Progenitor cell of endocrine pancreas (in vitro differentiated cells): ENCODE data around the gene MCM6. TPM values are rescaled to one million over a fixed set of nuclear protein-coding genes. Genes with fewer than 3 reads are reported as not detected.

Experiments
- DNase-seq: peaks from one replicate; pipeline ENCODE4 v3.0.0; 2021; ENCODE audit warnings: low spot score; ENCODE audit not compliant: unreplicated experiment
- H3K27ac Mint-ChIP-seq: 2 replicates; pipeline ENCODE4 v1.8.0; 2021; ENCODE audit warnings: mild to moderate bottlenecking, moderate library complexity, mixed read lengths
- H3K27me3 Mint-ChIP-seq: 2 replicates; pipeline ENCODE4 v1.8.0; 2021; ENCODE audit warnings: mixed read lengths
- H3K36me3 Mint-ChIP-seq: 2 replicates; pipeline ENCODE4 v1.8.0; 2022; ENCODE audit warnings: mixed read lengths; ENCODE audit not compliant: insufficient read depth
- H3K4me1 Mint-ChIP-seq: 2 replicates; pipeline ENCODE4 v1.8.0; 2021; ENCODE audit warnings: low read depth, mixed read lengths
- H3K4me3 Mint-ChIP-seq: 2 replicates; pipeline ENCODE4 v1.8.0; 2021; ENCODE audit warnings: low read depth, mild to moderate bottlenecking, moderate library complexity, mixed read lengths
- H3K9me3 Mint-ChIP-seq: 2 replicates; pipeline ENCODE4 v1.8.0; 2021; ENCODE audit warnings: low read depth, mixed read lengths
- CTCF ChIP-seq: fragments of 200-600 bp; sonication (generic); IDR thresholded peaks from one replicate; pipeline ENCODE4 v1.5.0; 2021; ENCODE audit warnings: antibody characterized with exemption, mild to moderate bottlenecking; ENCODE audit not compliant: unreplicated experiment
- total RNA-seq: library from RNA; stranded (reverse); gene quantifications from 2 replicates; pipeline ENCODE4 v1.2.1, GENCODE V29; 2021

The MCM6 gene
- total RNA-seq, 1 donor from 2014 or later: 51.9 TPM

- Mint-ChIP-seq H3K9me3 (peaks cover 8% of the 10 kb centered on the region), H3K4me3 (no peak overlapping the region), H3K27ac (no peak overlapping the region), H3K36me3 (no peaks in the 10 kb centered on the region), H3K27me3 (peaks cover 4% of the 10 kb centered on the region), H3K4me1 (no peaks in the 10 kb centered on the region)
- DNase-seq: no peak
- TF ChIP-seq CTCF: no peak
Observed at GRCh38 chr2:135822855-135823254, 53.4 kb downstream of the MCM6 start.

GRCh38 chr2:135821190-135821589 is 55.1 kb downstream of the MCM6 start:
- no peak overlapping the region for H3K4me3 Mint-ChIP-seq
- H3K27ac Mint-ChIP-seq: no peak overlapping the region
- no peak for DNase-seq
- peaks cover 8% of the 10 kb centered on the region for H3K9me3 Mint-ChIP-seq
- no peaks in the 10 kb centered on the region for H3K36me3 Mint-ChIP-seq
- H3K4me1 Mint-ChIP-seq: no peaks in the 10 kb centered on the region
- no peak for TF ChIP-seq CTCF
- peaks cover 4% of the 10 kb centered on the region for H3K27me3 Mint-ChIP-seq

- H3K27ac Mint-ChIP-seq: no peak overlapping the region
- no peaks in the 10 kb centered on the region for H3K4me1 Mint-ChIP-seq
- no peak for DNase-seq
- H3K9me3 Mint-ChIP-seq: peaks cover 8% of the 10 kb centered on the region
- no peak for TF ChIP-seq CTCF
- H3K27me3 Mint-ChIP-seq: peaks cover 4% of the 10 kb centered on the region
- no peak overlapping the region for H3K4me3 Mint-ChIP-seq
- no peaks in the 10 kb centered on the region for H3K36me3 Mint-ChIP-seq
Observed at GRCh38 chr2:135820003-135820618, 56.1 kb downstream of the MCM6 start.

- peaks cover 7% of the 10 kb centered on the region for H3K27me3 Mint-ChIP-seq
- H3K9me3 Mint-ChIP-seq: peaks cover 8% of the 10 kb centered on the region
- no peak overlapping the region for H3K4me3 Mint-ChIP-seq
- H3K36me3 Mint-ChIP-seq: no peaks in the 10 kb centered on the region
- no peaks in the 10 kb centered on the region for H3K4me1 Mint-ChIP-seq
- peak; percentile 17 for TF ChIP-seq CTCF
- no peak overlapping the region for H3K27ac Mint-ChIP-seq
- DNase-seq: no peak
Observed at GRCh38 chr2:135818937-135819610, 57.2 kb downstream of the MCM6 start.

- no peak for TF ChIP-seq CTCF
- Mint-ChIP-seq H3K27me3 (peaks cover 7% of the 10 kb centered on the region), H3K4me1 (no peaks in the 10 kb centered on the region), H3K9me3 (peaks cover 3% of the 10 kb centered on the region), H3K36me3 (no peaks in the 10 kb centered on the region), H3K27ac (no peak overlapping the region), H3K4me3 (no peak overlapping the region)
- DNase-seq: no peak
Observed at GRCh38 chr2:135817951-135818350, 58.3 kb downstream of the MCM6 start.
